Neutrophil (primary cell): ENCODE results near the gene TDRD10.
A peak's percentile ranks its signal among the peaks of the same experiment; 100 is the strongest.

ENCODE experiments used
- H3K27ac ChIP-seq: fragments of 200-600 bp; sonication (generic); 2 replicates; pipeline ENCODE4 v1.5.1; 2016; ENCODE audit warnings: mild to moderate bottlenecking, moderate library complexity
- H3K27me3 ChIP-seq: fragments of 200-600 bp; sonication (generic); 2 replicates; pipeline ENCODE4 v1.6.0; 2016; ENCODE audit warnings: mild to moderate bottlenecking
- H3K36me3 ChIP-seq: fragments of 200-600 bp; sonication (generic); 2 replicates; pipeline ENCODE4 v1.5.1; 2017
- H3K4me1 ChIP-seq, 2 experiments: fragments of 200-600 bp in 1 of 2; sonication (generic) in 1 of 2; 1 replicate in 1 of 2; 2 replicates in 1 of 2; pipeline versions ENCODE4 v1.5.1 to v1.6.1; 2013 to 2016; ENCODE audit warnings: low read depth in 1 of 2, low read length in 1 of 2, mild to moderate bottlenecking in 1 of 2, moderate library complexity in 1 of 2; ENCODE audit not compliant: control insufficient read depth in 1 of 2, insufficient read depth in 1 of 2
- H3K4me3 ChIP-seq, 2 experiments: fragments of 200-600 bp in 1 of 2; sonication (generic) in 1 of 2; 1 replicate in 1 of 2; 2 replicates in 1 of 2; pipeline ENCODE4 v1.5.1; 2013 to 2016; ENCODE audit warnings: low read depth in 1 of 2, low read length in 1 of 2, mild to moderate bottlenecking in 1 of 2, moderate library complexity in 1 of 2
- H3K9me3 ChIP-seq: fragments of 200-600 bp; sonication (generic); 2 replicates; pipeline ENCODE4 v1.5.1; 2016
- TF ChIP-seq, protein P1 (sequence below): fragments of 200-600 bp; sonication (generic); IDR thresholded peaks from 2 replicates; pipeline ENCODE4 v1.5.1; 2016; ENCODE audit warnings: antibody characterized with exemption

TDRD10 gene

GRCh38 chr1:154496383-154496782 is 5.6 kb upstream of the TDRD10 start:
- TF ChIP-seq, protein P1, sequence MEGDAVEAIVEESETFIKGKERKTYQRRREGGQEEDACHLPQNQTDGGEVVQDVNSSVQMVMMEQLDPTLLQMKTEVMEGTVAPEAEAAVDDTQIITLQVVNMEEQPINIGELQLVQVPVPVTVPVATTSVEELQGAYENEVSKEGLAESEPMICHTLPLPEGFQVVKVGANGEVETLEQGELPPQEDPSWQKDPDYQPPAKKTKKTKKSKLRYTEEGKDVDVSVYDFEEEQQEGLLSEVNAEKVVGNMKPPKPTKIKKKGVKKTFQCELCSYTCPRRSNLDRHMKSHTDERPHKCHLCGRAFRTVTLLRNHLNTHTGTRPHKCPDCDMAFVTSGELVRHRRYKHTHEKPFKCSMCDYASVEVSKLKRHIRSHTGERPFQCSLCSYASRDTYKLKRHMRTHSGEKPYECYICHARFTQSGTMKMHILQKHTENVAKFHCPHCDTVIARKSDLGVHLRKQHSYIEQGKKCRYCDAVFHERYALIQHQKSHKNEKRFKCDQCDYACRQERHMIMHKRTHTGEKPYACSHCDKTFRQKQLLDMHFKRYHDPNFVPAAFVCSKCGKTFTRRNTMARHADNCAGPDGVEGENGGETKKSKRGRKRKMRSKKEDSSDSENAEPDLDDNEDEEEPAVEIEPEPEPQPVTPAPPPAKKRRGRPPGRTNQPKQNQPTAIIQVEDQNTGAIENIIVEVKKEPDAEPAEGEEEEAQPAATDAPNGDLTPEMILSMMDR = no peak
- Histone ChIP-seq H3K4me3 (no peak overlapping the region), H3K4me1 (peaks cover 29 to 46% of the 10 kb centered on the region in 2 experiments), H3K9me3 (no peaks in the 10 kb centered on the region), H3K27ac (no peak overlapping the region), H3K36me3 (no peaks in the 10 kb centered on the region), H3K27me3 (peaks cover 60% of the 10 kb centered on the region)

- Histone ChIP-seq H3K27ac (no peak overlapping the region), H3K27me3 (peaks cover 68% of the 10 kb centered on the region)
Observed at GRCh38 chr1:154497026-154497806, 4.8 kb upstream of the TDRD10 start.

GRCh38 chr1:154499446-154499845 is 2.6 kb upstream of the TDRD10 start:
- TF ChIP-seq, protein P1 = no peak

More at GRCh38 chr1:154497026-154497806, 4.8 kb upstream of the TDRD10 start:
- Histone ChIP-seq H3K4me1 (peaks cover 29 to 45% of the 10 kb centered on the region in 2 experiments), H3K9me3 (no peaks in the 10 kb centered on the region), H3K36me3 (no peaks in the 10 kb centered on the region), H3K4me3 (no peak overlapping the region)
- TF ChIP-seq, protein P1 = no peak

GRCh38 chr1:154500533-154500932 is 1.5 kb upstream of the TDRD10 start:
- Histone ChIP-seq H3K36me3 (no peaks in the 10 kb centered on the region), H3K9me3 (peaks cover 5% of the 10 kb centered on the region), H3K27me3 (peaks cover 99% of the 10 kb centered on the region), H3K4me3 (no peak overlapping the region), H3K27ac (no peak overlapping the region), H3K4me1 (peaks cover 17 to 31% of the 10 kb centered on the region in 2 experiments)
- TF ChIP-seq, protein P1 = no peak

More at GRCh38 chr1:154499446-154499845, 2.6 kb upstream of the TDRD10 start:
- Histone ChIP-seq H3K36me3 (no peaks in the 10 kb centered on the region), H3K27me3 (peaks cover 90% of the 10 kb centered on the region), H3K27ac (no peak overlapping the region), H3K9me3 (peaks cover 5% of the 10 kb centered on the region), H3K4me1 (peaks cover 17 to 31% of the 10 kb centered on the region in 2 experiments), H3K4me3 (no peak overlapping the region)

DNA sequence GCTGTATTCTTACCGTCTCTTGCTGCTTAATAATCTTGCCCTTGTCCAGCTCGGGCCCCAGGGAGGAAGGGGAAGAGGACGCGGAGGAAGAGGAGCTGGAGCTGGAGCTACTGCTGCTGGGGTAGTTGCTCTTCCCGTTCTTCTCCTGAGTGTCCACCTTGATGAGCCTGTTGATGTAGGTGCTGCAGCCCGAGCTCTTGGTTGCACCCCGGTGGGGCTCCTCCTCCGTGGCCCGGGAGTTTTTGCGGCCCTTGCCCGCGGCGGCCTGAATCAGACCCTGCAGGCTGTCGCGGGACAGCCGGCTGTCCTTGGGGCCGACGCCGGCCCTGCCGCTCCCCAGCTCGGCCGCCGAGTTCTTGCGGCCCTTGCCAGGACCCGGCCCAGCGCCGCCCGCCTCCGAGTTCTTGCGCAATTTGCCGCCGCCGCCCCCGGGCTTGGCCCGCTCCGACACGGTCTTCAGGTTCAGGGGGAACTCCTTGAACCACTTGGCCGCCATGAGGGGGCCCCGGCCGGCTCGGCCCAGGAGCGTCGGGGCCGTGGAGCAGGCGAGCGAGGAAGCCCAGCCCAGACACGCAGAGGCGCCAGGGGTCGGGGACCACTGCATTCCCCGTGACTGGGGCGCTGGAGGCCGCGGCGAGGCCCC is 475 bp upstream of the TDRD10 start:
- Histone ChIP-seq H3K4me1 (peaks cover 17 to 31% of the 10 kb centered on the region in 2 experiments), H3K27ac (no peak overlapping the region), H3K4me3 (peak overlapping the region; percentile 15 to 45), H3K27me3 (peaks cover 99% of the 10 kb centered on the region), H3K36me3 (no peaks in the 10 kb centered on the region), H3K9me3 (peaks cover 5% of the 10 kb centered on the region)
- TF ChIP-seq, protein P1 = no peak
